Aorta (tissue), 5 donors: ENCODE measurements around the gene CSF1. TPM values are rescaled to one million over a fixed set of nuclear protein-coding genes. Genes with fewer than 3 reads are reported as not detected.
"Not testable (repeated sequence)": the region's sequence is repeated elsewhere in the genome, so short reads cannot be mapped to it uniquely, and the experiment has no call there.

Experiments
- ATAC-seq: fragments of 200-7000 bp; cut with Tn5 transposase; one replicate; pipeline ENCODE4 v1.9.1; 2022; ENCODE audit warnings: moderate library complexity; ENCODE audit not compliant: low FRiP score
- DNase-seq, 2 donors: peaks; one replicate each; pipeline ENCODE4 v3.0.0-alpha.2; 2020
- H3K27ac ChIP-seq, 2 donors: one replicate each; pipeline ENCODE4 v1.5.1; 2013; ENCODE audit warnings: low read length in 2 of 2, mild to moderate bottlenecking in 2 of 2, moderate library complexity in 2 of 2, control low read depth in 1 of 2, inconsistent platforms in 1 of 2, low read depth in 1 of 2
- H3K27me3 ChIP-seq, 2 donors: one replicate each; pipeline ENCODE4 v1.6.1; 2013; ENCODE audit warnings: control low read depth in 1 of 2, low read length in 1 of 2, mild to moderate bottlenecking in 1 of 2, moderate library complexity in 1 of 2; ENCODE audit not compliant: insufficient read depth in 2 of 2, control insufficient read depth in 1 of 2
- H3K36me3 ChIP-seq, 2 donors: one replicate each; pipeline ENCODE4 v1.6.1; 2013; ENCODE audit warnings: control low read depth in 1 of 2, low read length in 1 of 2, mild to moderate bottlenecking in 1 of 2; ENCODE audit not compliant: insufficient read depth in 2 of 2, control insufficient read depth in 1 of 2
- H3K4me1 ChIP-seq, 2 donors: one replicate each; pipeline ENCODE4 v1.6.1; 2013; ENCODE audit warnings: low read length in 2 of 2, control low read depth in 1 of 2, mild to moderate bottlenecking in 1 of 2, moderate library complexity in 1 of 2; ENCODE audit not compliant: insufficient read depth in 2 of 2, control insufficient read depth in 1 of 2
- H3K4me3 ChIP-seq, 2 donors: one replicate each; pipeline ENCODE4 v1.5.1; 2013; ENCODE audit warnings: low read length in 2 of 2, control low read depth in 1 of 2, mild to moderate bottlenecking in 1 of 2
- H3K9me3 ChIP-seq: one replicate; pipeline ENCODE4 v1.6.1; 2013; ENCODE audit warnings: mild to moderate bottlenecking, low read length; ENCODE audit not compliant: control insufficient read depth
- WGBS, 2 donors: extraction: QIAGEN DNeasy Blood & Tissue Kit; methylation state at CpG; one replicate each; pipeline ENCODE4 v1.1.7; 2013; 5-methylcytosine and 5-hydroxymethylcytosine counted together
- intact Hi-C, 2 donors: fragments of 100-400 bp; cut with DNase I; formaldehyde crosslinking; loops; one replicate each; pipeline versions ENCODE4 v1.14.2 to v1.15.0; 2022
- long read RNA-seq, 2 donors: library from polyadenylated mRNA; unstranded; transcript quantifications; one replicate each; pipeline ENCODE4 v2.0.0, GENCODE V29; 2020 to 2021
- polyA plus RNA-seq, 2 donors: library from polyadenylated mRNA; stranded (reverse); fragments of 200-250 nt; gene quantifications; one replicate each; pipeline ENCODE4 v1.2.3, GENCODE V29; 2013
- total RNA-seq, 2 donors: library from RNA; stranded (reverse); fragmentation: NEBNext Ultra II Directional; extraction: Animal tissue kit (Norgen Biotek cat#: 25700); gene quantifications; one replicate each; pipeline ENCODE4 v1.2.1, GENCODE V29; 2021
- donor health status: healthy with polysubstance abuse.
- donor health status: Bipolar disorder and iron deficiency.
- donor health status: DM: no; HTN: no; CAD: no.
- donor health status: DM: no; HTN: no; CAD: no.
- donor health status: DM: yes; HTN: yes; CAD: no.

The CSF1 gene, protein sequence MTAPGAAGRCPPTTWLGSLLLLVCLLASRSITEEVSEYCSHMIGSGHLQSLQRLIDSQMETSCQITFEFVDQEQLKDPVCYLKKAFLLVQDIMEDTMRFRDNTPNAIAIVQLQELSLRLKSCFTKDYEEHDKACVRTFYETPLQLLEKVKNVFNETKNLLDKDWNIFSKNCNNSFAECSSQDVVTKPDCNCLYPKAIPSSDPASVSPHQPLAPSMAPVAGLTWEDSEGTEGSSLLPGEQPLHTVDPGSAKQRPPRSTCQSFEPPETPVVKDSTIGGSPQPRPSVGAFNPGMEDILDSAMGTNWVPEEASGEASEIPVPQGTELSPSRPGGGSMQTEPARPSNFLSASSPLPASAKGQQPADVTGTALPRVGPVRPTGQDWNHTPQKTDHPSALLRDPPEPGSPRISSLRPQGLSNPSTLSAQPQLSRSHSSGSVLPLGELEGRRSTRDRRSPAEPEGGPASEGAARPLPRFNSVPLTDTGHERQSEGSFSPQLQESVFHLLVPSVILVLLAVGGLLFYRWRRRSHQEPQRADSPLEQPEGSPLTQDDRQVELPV
- 10 to 100 TPM; 66.8 to 69.1 TPM for total RNA-seq
- 10 to 100 TPM in 1 of 2 donors, 1 to 10 TPM in 1; 5.0 to 31.4 TPM for polyA plus RNA-seq
- long read RNA-seq, donor 1, full-length matches to known transcripts = 3 of 81 reads
- long read RNA-seq, donor 1, partial matches to known transcripts = 40 of 81 reads
- long read RNA-seq, donor 1, other reads (novel, unspliced or antisense) = 38 of 81 reads
- long read RNA-seq, donor 2, full-length matches to known transcripts = 20 of 49 reads
- long read RNA-seq, donor 2, partial matches to known transcripts = 16 of 49 reads
- long read RNA-seq, donor 2, other reads (novel, unspliced or antisense) = 13 of 49 reads

DNA sequence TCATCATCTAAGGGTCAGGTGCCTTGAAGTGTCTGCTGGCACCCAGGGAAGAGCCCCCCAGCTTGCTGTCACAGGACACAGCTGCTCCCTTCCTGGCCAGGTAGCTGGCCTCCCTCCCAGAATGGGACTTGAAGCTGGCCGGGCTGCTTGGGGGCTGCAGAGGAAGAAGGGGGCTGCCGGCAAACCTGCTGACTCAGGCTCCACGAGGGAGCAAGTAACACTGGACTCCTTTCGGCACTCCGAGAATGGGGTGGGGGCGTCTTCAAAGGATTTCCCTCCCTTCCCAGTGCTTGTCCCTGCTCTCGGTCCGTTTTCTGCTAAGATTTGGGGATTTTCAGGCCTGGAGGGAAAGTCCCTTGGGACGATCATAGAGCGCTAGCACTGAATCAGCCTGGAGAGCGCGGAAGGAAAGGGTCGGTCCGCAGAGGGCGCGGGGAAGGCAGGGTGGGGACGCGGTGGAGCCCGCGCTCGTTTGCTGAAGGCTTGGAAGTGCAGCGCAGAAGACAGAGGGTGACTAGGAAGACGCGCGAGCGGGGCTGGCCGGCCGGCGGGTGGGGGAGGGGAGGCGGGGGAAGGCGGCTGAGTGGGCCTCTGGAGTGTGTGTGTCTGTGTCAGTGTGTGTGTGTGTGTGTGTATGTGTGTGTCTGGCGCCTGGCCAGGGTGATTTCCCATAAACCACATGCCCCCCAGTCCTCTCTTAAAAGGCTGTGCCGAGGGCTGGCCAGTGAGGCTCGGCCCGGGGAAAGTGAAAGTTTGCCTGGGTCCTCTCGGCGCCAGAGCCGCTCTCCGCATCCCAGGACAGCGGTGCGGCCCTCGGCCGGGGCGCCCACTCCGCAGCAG lies at the start of gene CSF1:
Gene CSF1 (plus strand): TSS at position 727 of the 840 bp plus-strand sequence. CDS start 175 bp downstream, outside the sequence.
- peaks cover 0 to 3% of the 10 kb centered on the region in 2 donors for H3K4me1 ChIP-seq
- DNase-seq (peak; percentile 83 to 91), ATAC-seq (peak; percentile 78)
- H3K4me3 ChIP-seq = peak within 1 kb of the TSS; percentile 74 to 82
- H3K36me3 ChIP-seq = no peaks in the 10 kb centered on the region
- intact Hi-C loops = loop anchor here (2.0 to 5.0 kb wide), 6 partner anchors 33 to 128 kb away; partner anchors contain the start of gene AHCYL1 (in 1 of the 2)
- no peaks in the 10 kb centered on the region for H3K27me3 ChIP-seq
- H3K27ac ChIP-seq = peak within 1 kb of the TSS in 1 of 2 donors; percentile 49
- WGBS, 2 donors = 1% methylated on average over 40 to 45 of the region's 45 CpGs
- no peaks in the 10 kb centered on the region for H3K9me3 ChIP-seq

DNA sequence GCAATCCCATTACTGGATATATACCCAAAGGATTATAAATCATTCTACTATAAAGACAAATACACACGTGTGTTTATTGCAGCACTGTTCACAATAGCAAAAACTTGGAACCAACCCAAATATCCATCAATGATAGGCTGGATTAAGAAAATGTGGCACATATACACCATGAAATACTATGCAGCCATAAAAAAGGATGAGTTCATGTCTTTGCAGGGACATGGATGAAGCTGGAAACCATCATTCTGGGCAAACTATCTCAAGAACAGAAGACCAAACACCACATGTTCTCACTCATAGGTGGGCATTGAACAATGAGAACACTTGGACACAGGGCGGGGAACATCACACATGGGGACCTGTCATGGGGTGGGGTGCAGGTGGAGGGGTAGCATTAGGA lies 49.0 kb upstream of the CSF1 start:
- H3K27me3 ChIP-seq, intact Hi-C loops, ATAC-seq, H3K9me3 ChIP-seq, H3K27ac ChIP-seq, H3K36me3 ChIP-seq, DNase-seq, H3K4me3 ChIP-seq, H3K4me1 ChIP-seq: not testable (repeated sequence)
- WGBS, 2 donors = 87 to 91% methylated on average over 2 of the region's 2 CpGs

DNA sequence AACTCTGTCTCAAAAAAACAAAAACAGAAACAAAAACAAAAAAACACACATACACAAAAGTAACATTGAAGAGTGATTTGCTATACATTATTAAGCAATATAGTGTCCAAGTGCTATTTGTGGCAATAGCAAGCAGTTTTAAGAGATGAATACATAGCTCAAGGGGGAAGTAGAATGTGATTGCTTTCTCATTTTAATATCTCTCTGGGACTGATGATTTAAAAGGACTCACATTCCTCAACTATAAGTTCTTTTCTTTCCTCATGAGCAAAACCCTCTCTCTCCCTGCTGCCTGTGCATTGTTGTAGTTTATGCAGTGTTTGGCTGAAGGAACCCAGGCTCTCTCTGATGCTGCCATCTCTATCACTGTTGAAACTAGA lies 47.0 kb upstream of the CSF1 start:
- ATAC-seq (no peak), DNase-seq (no peak)
- H3K9me3 ChIP-seq = no peaks in the 10 kb centered on the region
- intact Hi-C loops = no loop called here
- H3K4me1 ChIP-seq = no peaks in the 10 kb centered on the region
- no peak overlapping the region for H3K4me3 ChIP-seq
- no peaks in the 10 kb centered on the region for H3K36me3 ChIP-seq
- no peaks in the 10 kb centered on the region for H3K27me3 ChIP-seq
- no peak overlapping the region for H3K27ac ChIP-seq

DNA sequence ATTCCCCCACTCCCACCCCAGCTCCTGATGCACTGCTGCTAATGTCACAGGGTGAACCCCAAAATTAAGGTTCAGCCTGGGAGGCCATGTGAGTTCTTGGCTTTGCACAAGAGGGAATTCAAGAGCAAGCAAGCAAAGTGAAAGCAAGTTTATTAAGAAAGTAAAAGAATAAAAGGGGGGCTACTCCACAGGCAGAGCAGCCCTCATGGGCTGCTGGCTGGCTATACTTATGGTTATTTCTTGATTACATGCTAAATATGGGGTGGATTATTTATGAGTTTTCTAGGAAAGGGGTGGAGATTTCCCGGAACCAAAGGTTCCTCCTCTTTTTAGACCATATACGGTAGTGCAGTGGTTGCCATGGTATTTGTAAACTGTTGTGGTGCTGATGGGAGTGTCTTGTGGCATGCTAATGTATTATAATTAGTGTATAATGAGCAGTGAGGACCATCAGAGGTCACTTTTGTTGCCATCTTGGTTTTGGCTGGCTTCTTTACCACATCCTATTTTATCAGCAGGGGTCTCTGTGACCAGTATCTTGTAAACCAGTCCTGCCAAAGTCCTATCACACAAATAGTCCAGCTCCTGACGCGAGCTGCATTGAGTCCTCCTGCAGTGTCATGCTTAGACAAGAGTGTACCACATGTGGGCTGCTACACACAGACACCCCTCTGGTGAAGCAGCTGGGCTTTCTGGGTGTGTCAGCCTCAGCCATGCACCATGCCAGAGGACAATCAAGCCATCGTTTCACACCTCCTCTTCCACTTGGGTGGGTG lies 46.4 kb upstream of the CSF1 start:
- intact Hi-C loops = no loop called here

DNA sequence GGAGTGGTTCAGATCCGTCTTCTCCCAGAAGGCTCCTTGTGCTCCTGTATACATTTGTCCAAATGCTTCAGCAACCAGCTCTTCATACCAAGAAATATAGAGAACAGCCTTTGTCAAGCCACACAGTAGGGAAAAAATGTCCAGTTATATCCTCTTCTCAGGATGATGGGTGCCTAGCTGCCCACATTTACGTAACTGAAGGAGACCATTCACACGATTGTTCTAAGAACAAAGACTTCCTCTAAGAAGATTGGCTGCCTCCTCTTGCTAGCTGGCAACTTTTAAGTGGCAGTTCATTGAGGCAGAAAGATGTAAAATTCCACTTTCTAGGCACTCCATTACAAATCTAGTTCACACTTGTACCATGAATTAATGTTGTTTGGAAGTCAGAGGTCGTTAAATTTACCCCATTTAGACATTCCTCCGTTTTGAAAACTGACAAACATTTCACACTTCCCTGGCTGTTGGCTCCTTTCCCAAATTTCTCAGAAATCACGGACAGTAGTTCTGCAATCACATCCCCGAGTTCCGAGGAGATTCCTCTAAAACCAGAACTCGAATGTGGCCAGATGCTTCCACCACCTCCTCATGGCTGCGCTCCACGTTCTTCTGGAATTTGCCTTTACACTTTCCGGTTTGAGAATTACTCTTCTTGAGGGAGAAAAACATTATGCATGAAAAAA lies 45.6 kb upstream of the CSF1 start:
- no peak overlapping the region for H3K27ac ChIP-seq
- H3K9me3 ChIP-seq = no peaks in the 10 kb centered on the region
- no peak overlapping the region for H3K4me3 ChIP-seq
- WGBS, 2 donors = 58 to 62% methylated on average over 12 of the region's 12 CpGs
- no peaks in the 10 kb centered on the region for H3K4me1 ChIP-seq
- DNase-seq (no peak), ATAC-seq (no peak)
- no peaks in the 10 kb centered on the region for H3K27me3 ChIP-seq
- intact Hi-C loops = no loop called here
- H3K36me3 ChIP-seq = no peaks in the 10 kb centered on the region

More for the DNA sequence above, 46.4 kb upstream of the CSF1 start:
- Histone ChIP-seq H3K4me1 (no peaks in the 10 kb centered on the region), H3K27me3 (no peaks in the 10 kb centered on the region), H3K4me3 (no peak overlapping the region), H3K27ac (no peak overlapping the region), H3K9me3 (no peaks in the 10 kb centered on the region), H3K36me3 (no peaks in the 10 kb centered on the region)
- ATAC-seq (peak; percentile 65), DNase-seq (no peak)
- WGBS, 2 donors = 71 to 76% methylated on average over 5 of the region's 5 CpGs

DNA sequence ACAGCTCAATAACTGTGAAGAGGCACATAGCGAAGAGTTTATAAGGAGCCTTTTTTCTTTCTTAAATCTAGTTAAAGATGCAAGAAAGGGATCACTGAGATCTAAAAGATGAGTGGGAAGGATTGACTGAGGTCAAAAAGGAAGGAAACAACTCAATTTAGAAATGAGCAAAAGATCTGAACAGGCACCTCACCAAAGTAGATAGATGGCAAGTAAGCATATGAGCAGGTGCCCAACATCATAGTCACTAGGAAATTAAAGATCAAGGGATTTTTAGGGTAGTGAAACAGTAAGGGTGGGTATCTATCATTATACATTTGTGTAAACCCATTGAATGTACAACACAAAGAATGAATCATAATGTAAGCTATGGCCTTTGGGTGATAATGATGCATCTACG lies 44.6 kb upstream of the CSF1 start:
- no peaks in the 10 kb centered on the region for H3K9me3 ChIP-seq
- H3K36me3 ChIP-seq = no peaks in the 10 kb centered on the region
- H3K4me3 ChIP-seq = no peak overlapping the region
- H3K4me1 ChIP-seq = no peaks in the 10 kb centered on the region
- no peak overlapping the region for H3K27ac ChIP-seq
- 96 to 99% methylated on average over 2 of the region's 2 CpGs for WGBS, 2 donors
- DNase-seq (no peak), ATAC-seq (no peak)
- H3K27me3 ChIP-seq = no peaks in the 10 kb centered on the region
- intact Hi-C loops = no loop called here

DNA sequence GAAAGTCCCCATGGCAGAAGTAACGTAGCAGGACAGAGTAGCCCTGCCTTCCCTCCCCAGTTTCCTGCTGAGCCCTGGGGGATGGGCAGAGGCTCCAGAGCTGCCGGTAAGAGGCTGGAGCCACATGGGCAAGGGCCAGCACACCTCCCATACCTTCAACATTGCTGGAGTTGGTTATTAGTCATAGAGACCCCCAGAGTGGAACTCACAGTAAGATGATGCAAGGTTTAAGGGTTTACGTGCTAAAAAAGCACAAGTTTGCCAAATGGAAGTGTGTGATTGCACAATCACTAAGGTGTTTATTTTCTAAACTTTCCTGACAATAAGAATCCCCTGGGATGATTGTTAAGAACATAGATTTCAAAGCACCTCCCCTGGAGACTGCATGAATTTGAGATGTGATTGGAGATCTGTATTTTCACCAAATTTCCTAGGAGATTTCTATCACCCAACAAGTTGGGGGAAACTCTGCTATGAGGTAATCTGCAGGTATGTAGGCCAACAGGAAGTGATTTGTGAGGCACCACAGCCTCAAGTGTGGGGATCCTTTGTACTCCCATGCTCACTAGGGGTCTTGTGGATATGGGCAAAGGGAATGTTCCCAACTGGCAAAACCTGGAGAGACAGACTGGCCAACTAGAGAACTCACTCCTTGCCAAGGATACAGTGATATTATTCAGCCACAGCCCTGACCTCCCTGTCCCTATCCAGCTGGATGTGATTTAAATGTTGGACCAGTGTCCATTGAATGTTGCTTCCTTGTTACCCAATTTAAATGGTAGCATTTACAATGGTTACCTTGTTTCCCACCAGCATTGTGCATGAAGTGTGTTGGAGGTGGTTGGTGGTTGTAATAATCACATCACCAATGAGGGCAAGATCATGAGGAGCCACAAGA lies 37.1 kb upstream of the CSF1 start:
- no peaks in the 10 kb centered on the region for H3K9me3 ChIP-seq
- no peak for ATAC-seq
- no peak for DNase-seq
- H3K4me3 ChIP-seq = no peak overlapping the region
- H3K36me3 ChIP-seq = no peaks in the 10 kb centered on the region
- peaks cover 0 to 4% of the 10 kb centered on the region in 2 donors for H3K4me1 ChIP-seq
- 75 to 78% methylated on average over 3 of the region's 3 CpGs for WGBS, 2 donors
- no peaks in the 10 kb centered on the region for H3K27me3 ChIP-seq
- intact Hi-C loops = no loop called here
- no peak overlapping the region for H3K27ac ChIP-seq
